Activated naive CD4-positive, alpha-beta T cell treated with anti-CD3 and anti-CD28 coated beads for 36 hours (primary cell): ENCODE results near the gene ASIC2. TPM values are rescaled to one million over a fixed set of nuclear protein-coding genes. Genes with fewer than 3 reads are reported as not detected.
A peak's percentile ranks its signal among the peaks of the same experiment; 100 is the strongest.
"Not testable (repeated sequence)": the region's sequence is repeated elsewhere in the genome, so short reads cannot be mapped to it uniquely, and the experiment has no call there.

ENCODE experiments used
- CTCF ChIA-PET: fragments of 350-600 bp; sonication (Branson Sonifier 250); formaldehyde crosslinking; loops from one replicate; lab custom pipeline; 2021; ENCODE audit warnings: antibody characterized with exemption; lab: Charles Lee
- DNase-seq: peaks from one replicate; pipeline ENCODE4 v3.0.0-alpha.2; 2020
- H3K27ac Mint-ChIP-seq: one replicate; pipeline ENCODE4 v1.8.0; 2021; ENCODE audit warnings: mild to moderate bottlenecking, mixed read lengths
- H3K27me3 Mint-ChIP-seq: one replicate; pipeline ENCODE4 v1.8.0; 2021; ENCODE audit warnings: low read depth, mixed read lengths
- H3K36me3 Mint-ChIP-seq: one replicate; pipeline ENCODE4 v1.8.0; 2021; ENCODE audit warnings: low read depth, mixed read lengths
- H3K4me1 Mint-ChIP-seq: one replicate; pipeline ENCODE4 v1.8.0; 2021; ENCODE audit warnings: low read depth, mixed read lengths
- H3K4me3 Mint-ChIP-seq: one replicate; pipeline ENCODE4 v1.8.0; 2021; ENCODE audit warnings: mild to moderate bottlenecking, moderate library complexity, mixed read lengths
- H3K9me3 Mint-ChIP-seq: one replicate; pipeline ENCODE4 v1.8.0; 2021; ENCODE audit warnings: mixed read lengths
- intact Hi-C: fragments of 100-400 bp; cut with micrococcal nuclease; formaldehyde crosslinking; loops from one replicate; pipeline ENCODE4 v1.15.1; 2023
- total RNA-seq, 2 experiments: library from RNA; stranded (reverse); gene quantifications; one replicate each; pipeline ENCODE4 v1.2.3, GENCODE V29; 2021

Gene ASIC2
- total RNA-seq, 2 experiments from 2014 or later: not detected

DNA sequence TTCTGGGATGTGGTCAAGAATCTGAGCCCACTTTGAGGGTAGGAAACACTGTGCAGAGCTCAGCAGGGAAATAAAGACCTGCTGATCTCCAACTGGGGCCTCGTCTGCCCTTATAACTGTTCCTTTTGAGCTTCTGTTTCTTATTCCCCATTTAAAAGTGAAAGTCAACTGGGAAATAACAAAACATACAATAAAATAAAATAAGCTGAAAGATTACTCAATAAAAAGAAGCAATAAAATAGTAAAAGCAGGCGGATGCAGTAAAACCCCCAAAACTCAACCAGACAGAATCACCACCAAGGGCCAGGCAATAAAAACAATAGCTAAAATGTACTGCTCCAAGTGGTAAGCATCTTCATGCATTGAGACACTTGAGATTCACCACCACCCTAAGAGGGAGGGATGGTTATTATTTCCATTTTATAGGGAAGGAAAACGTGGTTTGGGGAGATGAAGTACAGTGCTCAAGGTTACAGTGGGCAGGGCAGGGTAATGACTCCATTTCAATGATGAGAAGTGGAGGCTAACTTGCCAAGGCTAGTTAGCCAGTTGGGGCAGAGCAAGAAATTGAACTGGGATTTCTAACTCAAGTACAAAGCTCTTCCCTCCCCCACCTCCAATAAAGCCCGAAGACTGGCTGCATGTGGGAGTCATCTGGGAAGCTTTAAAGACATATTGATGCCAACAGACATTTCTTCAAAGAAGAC, 307.9 kb downstream of the ASIC2 start:
- no peak overlapping the region for H3K4me3 Mint-ChIP-seq
- H3K9me3 Mint-ChIP-seq: peaks cover 21% of the 10 kb centered on the region
- H3K27me3 Mint-ChIP-seq: peaks cover 9% of the 10 kb centered on the region
- H3K36me3 Mint-ChIP-seq: no peaks in the 10 kb centered on the region
- H3K4me1 Mint-ChIP-seq: no peaks in the 10 kb centered on the region
- DNase-seq: no peak
- CTCF ChIA-PET: interaction anchor here (1.3 kb wide), 1 partner anchor 13 kb away, joined by 3 read pairs; no protein-coding TSS in a partner anchor
- intact Hi-C loops: no loop called here
- H3K27ac Mint-ChIP-seq: no peak overlapping the region

GRCh38 chr17:32981611-32982010, 311.5 kb downstream of the ASIC2 start:
- H3K4me1 Mint-ChIP-seq, DNase-seq, intact Hi-C loops, CTCF ChIA-PET, H3K36me3 Mint-ChIP-seq, H3K9me3 Mint-ChIP-seq, H3K27ac Mint-ChIP-seq, H3K4me3 Mint-ChIP-seq: not testable (repeated sequence)
- peaks cover 10% of the 10 kb centered on the region for H3K27me3 Mint-ChIP-seq

DNA sequence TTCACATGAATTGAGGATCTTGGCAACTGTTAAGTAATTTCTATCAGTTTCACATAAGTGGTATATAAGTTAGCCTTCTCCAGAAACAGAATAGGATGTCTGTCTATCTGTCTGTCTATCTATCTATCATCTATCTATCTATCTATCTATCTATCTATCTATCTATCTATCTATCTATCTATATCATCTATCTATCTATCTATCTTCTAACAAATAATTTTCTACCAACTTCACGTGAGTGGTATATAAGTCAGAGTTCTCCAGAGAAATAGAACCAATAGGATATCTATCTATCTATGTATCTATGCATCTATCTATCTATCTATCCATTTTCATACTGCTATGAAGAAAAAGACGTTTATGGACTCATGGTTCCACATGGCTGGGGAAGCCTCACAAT, 312.9 kb downstream of the ASIC2 start:
- CTCF ChIA-PET: no interaction called here

GRCh38 chr17:32976605-32977004, 316.5 kb downstream of the ASIC2 start:
- H3K27ac Mint-ChIP-seq: no peak overlapping the region
- no peaks in the 10 kb centered on the region for H3K4me1 Mint-ChIP-seq
- no peaks in the 10 kb centered on the region for H3K36me3 Mint-ChIP-seq
- no peak for DNase-seq
- intact Hi-C loops: no loop called here
- peaks cover under 1% of the 10 kb centered on the region for H3K9me3 Mint-ChIP-seq
- CTCF ChIA-PET: interaction anchor here (1.0 kb wide), 1 partner anchor 30 kb away, joined by 3 read pairs; no protein-coding TSS in a partner anchor
- peaks cover 3% of the 10 kb centered on the region for H3K27me3 Mint-ChIP-seq
- H3K4me3 Mint-ChIP-seq: no peak overlapping the region

More for the DNA sequence above, 312.9 kb downstream of the ASIC2 start:
- peaks cover 7% of the 10 kb centered on the region for H3K27me3 Mint-ChIP-seq
- DNase-seq: no peak
- H3K4me1 Mint-ChIP-seq: no peaks in the 10 kb centered on the region
- H3K9me3 Mint-ChIP-seq: peaks cover 9% of the 10 kb centered on the region
- H3K27ac Mint-ChIP-seq: no peak overlapping the region
- no peaks in the 10 kb centered on the region for H3K36me3 Mint-ChIP-seq
- no peak overlapping the region for H3K4me3 Mint-ChIP-seq
- intact Hi-C loops: no loop called here

GRCh38 chr17:32976131-32976530, 317.0 kb downstream of the ASIC2 start:
- Mint-ChIP-seq H3K36me3 (no peaks in the 10 kb centered on the region), H3K9me3 (no peaks in the 10 kb centered on the region), H3K4me3 (no peak overlapping the region), H3K27ac (no peak overlapping the region), H3K4me1 (peaks cover 3% of the 10 kb centered on the region), H3K27me3 (peaks cover 3% of the 10 kb centered on the region)
- intact Hi-C loops: no loop called here
- DNase-seq: no peak
- CTCF ChIA-PET: interaction anchor here (1.0 kb wide), 1 partner anchor 30 kb away, joined by 3 read pairs; no protein-coding TSS in a partner anchor

GRCh38 chr17:32971171-32971570, 321.9 kb downstream of the ASIC2 start:
- CTCF ChIA-PET: interaction anchor here (0.9 to 1.3 kb wide), 2 partner anchors 29 to 35 kb away, joined by 3 to 4 read pairs; no protein-coding TSS in a partner anchor

GRCh38 chr17:32970281-32970680, 322.8 kb downstream of the ASIC2 start:
- intact Hi-C loops: no loop called here
- H3K27me3 Mint-ChIP-seq: peaks cover 12% of the 10 kb centered on the region
- CTCF ChIA-PET: no interaction called here
- H3K27ac Mint-ChIP-seq: no peak overlapping the region
- H3K4me1 Mint-ChIP-seq: peaks cover 7% of the 10 kb centered on the region
- no peaks in the 10 kb centered on the region for H3K36me3 Mint-ChIP-seq
- peaks cover 2% of the 10 kb centered on the region for H3K9me3 Mint-ChIP-seq
- no peak for DNase-seq
- H3K4me3 Mint-ChIP-seq: no peak overlapping the region

More at GRCh38 chr17:32971171-32971570, 321.9 kb downstream of the ASIC2 start:
- Mint-ChIP-seq H3K4me3 (no peak overlapping the region), H3K27me3 (peaks cover 6% of the 10 kb centered on the region), H3K36me3 (no peaks in the 10 kb centered on the region), H3K9me3 (peaks cover 2% of the 10 kb centered on the region), H3K27ac (no peak overlapping the region), H3K4me1 (peaks cover 7% of the 10 kb centered on the region)
- DNase-seq: peak; percentile 59
- intact Hi-C loops: no loop called here

GRCh38 chr17:32969231-32969630, 323.9 kb downstream of the ASIC2 start:
- intact Hi-C loops, H3K4me3 Mint-ChIP-seq, DNase-seq, H3K27ac Mint-ChIP-seq, H3K9me3 Mint-ChIP-seq, CTCF ChIA-PET, H3K36me3 Mint-ChIP-seq, H3K4me1 Mint-ChIP-seq: not testable (repeated sequence)
- peaks cover 15% of the 10 kb centered on the region for H3K27me3 Mint-ChIP-seq

- Mint-ChIP-seq H3K4me3 (no peak overlapping the region), H3K9me3 (peaks cover 2% of the 10 kb centered on the region), H3K4me1 (no peaks in the 10 kb centered on the region), H3K27ac (no peak overlapping the region), H3K36me3 (no peaks in the 10 kb centered on the region), H3K27me3 (peaks cover 29% of the 10 kb centered on the region)
- no peak for DNase-seq
- CTCF ChIA-PET: no interaction called here
- intact Hi-C loops: no loop called here
These were observed 328.6 kb downstream of the ASIC2 start for GRCh38 chr17:32964541-32964940.
